HG03469 (cell line): ENCODE results near the gene CSMD2.

ENCODE experiments used
- ATAC-seq: cut with Tn5 transposase; IDR thresholded peaks from one replicate; pipeline ENCODE4 v1.9.1; 2021; ENCODE audit warnings: mild to moderate bottlenecking, moderate library complexity, moderate number of reproducible peaks; ENCODE audit not compliant: unreplicated experiment

Gene CSMD2

GRCh38 chr1:33725556-33726160 is 439.4 kb downstream of the CSMD2 start:
- ATAC-seq: no peak

GRCh38 chr1:33725037-33725436 is 440.0 kb downstream of the CSMD2 start:
- no peak for ATAC-seq

- no peak for ATAC-seq
Observed at GRCh38 chr1:33724348-33724747, 440.7 kb downstream of the CSMD2 start.

- no peak for ATAC-seq
Observed at GRCh38 chr1:33723251-33723650, 441.8 kb downstream of the CSMD2 start.

GRCh38 chr1:33721301-33721815 is 443.7 kb downstream of the CSMD2 start:
- ATAC-seq: no peak

- no peak for ATAC-seq
Observed at GRCh38 chr1:33719771-33720670, 445.0 kb downstream of the CSMD2 start.

GRCh38 chr1:33719326-33719725 is 445.7 kb downstream of the CSMD2 start:
- no peak for ATAC-seq

- ATAC-seq: no peak
Observed at GRCh38 chr1:33718186-33718585, 446.8 kb downstream of the CSMD2 start.

- ATAC-seq: no peak
Observed at GRCh38 chr1:33716976-33717688, 447.9 kb downstream of the CSMD2 start.

- no peak for ATAC-seq
Observed at GRCh38 chr1:33715195-33715811, 449.7 kb downstream of the CSMD2 start.

- ATAC-seq: no peak
Observed at GRCh38 chr1:33714421-33714820, 450.6 kb downstream of the CSMD2 start.

- ATAC-seq: no peak
Observed at GRCh38 chr1:33713058-33713877, 451.8 kb downstream of the CSMD2 start.

GRCh38 chr1:33712186-33712585 is 452.8 kb downstream of the CSMD2 start:
- ATAC-seq: no peak

GRCh38 chr1:33711511-33711910 is 453.5 kb downstream of the CSMD2 start:
- ATAC-seq: no peak

- ATAC-seq: no peak
Observed at GRCh38 chr1:33710967-33711366, 454.1 kb downstream of the CSMD2 start.

GRCh38 chr1:33709783-33710718 is 455.0 kb downstream of the CSMD2 start:
- ATAC-seq: no peak

- ATAC-seq: no peak
Observed at GRCh38 chr1:33709174-33709782, 455.8 kb downstream of the CSMD2 start.

GRCh38 chr1:33706634-33707255 is 458.3 kb downstream of the CSMD2 start:
- ATAC-seq: no peak
